ENCODE results near the gene IPCEF1. TPM values are rescaled to one million over a fixed set of nuclear protein-coding genes. Genes with fewer than 3 reads are reported as not detected.

The IPCEF1 gene
- total RNA-seq, 1 donor from 2014 or later, result 2.0 TPM

GRCh38 chr6:154138793-154139192 is 217.8 kb downstream of the IPCEF1 start:
- H3K36me3 ChIP-seq, result no peaks in the 10 kb centered on the region

GRCh38 chr6:154134471-154135147 is 222.0 kb downstream of the IPCEF1 start:
- Histone ChIP-seq H3K4me3 (no peak overlapping the region), H3K9me3 (no peaks in the 10 kb centered on the region), H3K27ac (no peak overlapping the region), H3K27me3 (no peaks in the 10 kb centered on the region), H3K4me1 (no peaks in the 10 kb centered on the region), H3K36me3 (no peaks in the 10 kb centered on the region)
- TF ChIP-seq POLR2AphosphoS5 (IDR thresholded peaks at IDR 0.05; ENCODE audit: insufficient read depth in 1 of 2, low read depth in 1 of 2) (no peak), POLR2A (IDR thresholded peaks at IDR 0.05) (no peak), CTCF (IDR thresholded peaks at IDR 0.05) (no peak)
- intact Hi-C loops (cut with DNase I), result no loop called here
- no peak for DNase-seq (ENCODE audit: extremely low spot score in 2 of 2)

More at GRCh38 chr6:154138793-154139192, 217.8 kb downstream of the IPCEF1 start:
- Histone ChIP-seq H3K27ac (no peak overlapping the region), H3K9me3 (no peaks in the 10 kb centered on the region), H3K4me3 (no peak overlapping the region), H3K4me1 (no peaks in the 10 kb centered on the region), H3K27me3 (no peaks in the 10 kb centered on the region)
- DNase-seq (ENCODE audit: extremely low spot score in 2 of 2), result no peak
- TF ChIP-seq CTCF (IDR thresholded peaks at IDR 0.05), result no peak
- TF ChIP-seq POLR2A (IDR thresholded peaks at IDR 0.05), result no peak
- TF ChIP-seq POLR2AphosphoS5 (IDR thresholded peaks at IDR 0.05; ENCODE audit: insufficient read depth in 1 of 2, low read depth in 1 of 2), result no peak
- intact Hi-C loops (cut with DNase I), result no loop called here

GRCh38 chr6:154127657-154128056 is 228.9 kb downstream of the IPCEF1 start:
- intact Hi-C loops (cut with DNase I), result no loop called here
- no peak for TF ChIP-seq POLR2A (IDR thresholded peaks at IDR 0.05)
- TF ChIP-seq CTCF (IDR thresholded peaks at IDR 0.05), result no peak
- TF ChIP-seq POLR2AphosphoS5 (IDR thresholded peaks at IDR 0.05; ENCODE audit: insufficient read depth in 1 of 2, low read depth in 1 of 2), result no peak

GRCh38 chr6:154125421-154125820 is 231.2 kb downstream of the IPCEF1 start:
- no peaks in the 10 kb centered on the region for H3K9me3 ChIP-seq
- no peak overlapping the region for H3K4me3 ChIP-seq
- no peak overlapping the region for H3K27ac ChIP-seq
- no peaks in the 10 kb centered on the region for H3K36me3 ChIP-seq
- DNase-seq (ENCODE audit: extremely low spot score in 2 of 2), result no peak
- H3K27me3 ChIP-seq, result no peaks in the 10 kb centered on the region
- no peaks in the 10 kb centered on the region for H3K4me1 ChIP-seq
- no peak for TF ChIP-seq POLR2A (IDR thresholded peaks at IDR 0.05)
- no peak for TF ChIP-seq POLR2AphosphoS5 (IDR thresholded peaks at IDR 0.05; ENCODE audit: insufficient read depth in 1 of 2, low read depth in 1 of 2)
- no peak for TF ChIP-seq CTCF (IDR thresholded peaks at IDR 0.05)
- intact Hi-C loops (cut with DNase I), result no loop called here

More at GRCh38 chr6:154127657-154128056, 228.9 kb downstream of the IPCEF1 start:
- no peaks in the 10 kb centered on the region for H3K9me3 ChIP-seq
- no peak for DNase-seq (ENCODE audit: extremely low spot score in 2 of 2)
- H3K36me3 ChIP-seq, result no peaks in the 10 kb centered on the region
- H3K27ac ChIP-seq, result no peak overlapping the region
- no peaks in the 10 kb centered on the region for H3K4me1 ChIP-seq
- H3K27me3 ChIP-seq, result no peaks in the 10 kb centered on the region
- H3K4me3 ChIP-seq, result no peak overlapping the region

GRCh38 chr6:154123155-154123956 is 233.2 kb downstream of the IPCEF1 start:
- H3K4me1 ChIP-seq, result no peaks in the 10 kb centered on the region
- DNase-seq (ENCODE audit: extremely low spot score in 2 of 2), result no peak
- no peak for TF ChIP-seq POLR2AphosphoS5 (IDR thresholded peaks at IDR 0.05; ENCODE audit: insufficient read depth in 1 of 2, low read depth in 1 of 2)
- TF ChIP-seq POLR2A (IDR thresholded peaks at IDR 0.05), result no peak
- no peak for TF ChIP-seq CTCF (IDR thresholded peaks at IDR 0.05)
- no peaks in the 10 kb centered on the region for H3K27me3 ChIP-seq
- intact Hi-C loops (cut with DNase I), result no loop called here
- H3K4me3 ChIP-seq, result no peak overlapping the region
- no peak overlapping the region for H3K27ac ChIP-seq
- H3K36me3 ChIP-seq, result no peaks in the 10 kb centered on the region
- H3K9me3 ChIP-seq, result no peaks in the 10 kb centered on the region
